ENCODE results near the gene CCDC70. TPM values are rescaled to one million over a fixed set of nuclear protein-coding genes. Genes with fewer than 3 reads are reported as not detected.

Gene CCDC70
- total and polyA plus RNA-seq, 4 donors = not detected

DNA sequence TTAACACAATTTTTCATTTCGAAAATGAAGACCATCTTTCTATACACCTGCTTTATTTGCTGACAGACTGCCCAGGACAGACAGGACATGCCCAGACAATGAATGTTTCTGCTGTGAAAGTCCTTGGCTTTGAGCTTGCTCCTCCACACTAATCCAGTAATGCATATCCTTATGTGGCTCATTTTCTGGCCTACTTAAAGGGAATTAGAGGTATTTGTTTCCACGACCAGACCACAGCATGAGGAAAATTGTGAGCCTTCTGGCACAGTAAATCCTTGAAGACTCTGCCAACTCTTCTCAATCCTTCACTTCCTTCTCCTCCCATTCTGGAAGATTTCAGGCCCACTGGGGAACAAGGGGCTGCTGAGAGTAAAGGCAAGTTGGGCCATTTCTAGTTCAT, 25.7 kb downstream of the CCDC70 start:
- H3K4me1 ChIP-seq (ENCODE audit: control insufficient read depth in 5 of 5, insufficient read depth in 5 of 5, low read length in 5 of 5) = no peaks in the 10 kb centered on the region
- no peak overlapping the region for H3K27ac ChIP-seq (ENCODE audit: low read depth in 1 of 2, low read length in 1 of 2)
- WGBS, 2 donors = 86 to 90% methylated on average over 2 of the region's 2 CpGs
- H3K36me3 ChIP-seq (ENCODE audit: control insufficient read depth in 4 of 4, insufficient read depth in 4 of 4, low read length in 4 of 4) = peaks cover 0 to 2% (median 0%) of the 10 kb centered on the region in 4 donors
- no peak overlapping the region for H3K4me3 ChIP-seq
- TF ChIP-seq, protein P1, sequence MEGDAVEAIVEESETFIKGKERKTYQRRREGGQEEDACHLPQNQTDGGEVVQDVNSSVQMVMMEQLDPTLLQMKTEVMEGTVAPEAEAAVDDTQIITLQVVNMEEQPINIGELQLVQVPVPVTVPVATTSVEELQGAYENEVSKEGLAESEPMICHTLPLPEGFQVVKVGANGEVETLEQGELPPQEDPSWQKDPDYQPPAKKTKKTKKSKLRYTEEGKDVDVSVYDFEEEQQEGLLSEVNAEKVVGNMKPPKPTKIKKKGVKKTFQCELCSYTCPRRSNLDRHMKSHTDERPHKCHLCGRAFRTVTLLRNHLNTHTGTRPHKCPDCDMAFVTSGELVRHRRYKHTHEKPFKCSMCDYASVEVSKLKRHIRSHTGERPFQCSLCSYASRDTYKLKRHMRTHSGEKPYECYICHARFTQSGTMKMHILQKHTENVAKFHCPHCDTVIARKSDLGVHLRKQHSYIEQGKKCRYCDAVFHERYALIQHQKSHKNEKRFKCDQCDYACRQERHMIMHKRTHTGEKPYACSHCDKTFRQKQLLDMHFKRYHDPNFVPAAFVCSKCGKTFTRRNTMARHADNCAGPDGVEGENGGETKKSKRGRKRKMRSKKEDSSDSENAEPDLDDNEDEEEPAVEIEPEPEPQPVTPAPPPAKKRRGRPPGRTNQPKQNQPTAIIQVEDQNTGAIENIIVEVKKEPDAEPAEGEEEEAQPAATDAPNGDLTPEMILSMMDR (IDR thresholded peaks at IDR 0.05; ENCODE audit: control extremely low read depth, extremely low read depth) = no peak
- H3K9me3 ChIP-seq (ENCODE audit: control insufficient read depth in 4 of 4, insufficient read depth in 3 of 4, low read length in 3 of 4) = peaks cover 0 to 9% (median under 1%) of the 10 kb centered on the region in 4 donors
- no peaks in the 10 kb centered on the region for H3K27me3 ChIP-seq (ENCODE audit: control insufficient read depth in 3 of 3, insufficient read depth in 3 of 3, low read length in 2 of 3)
- DNase-seq (no peak), ATAC-seq (ENCODE audit: insufficient read depth, low FRiP score) (no peak)
- H3K9ac ChIP-seq (ENCODE audit: insufficient read depth in 1 of 2, low read length in 2 of 2) = no peak overlapping the region

DNA sequence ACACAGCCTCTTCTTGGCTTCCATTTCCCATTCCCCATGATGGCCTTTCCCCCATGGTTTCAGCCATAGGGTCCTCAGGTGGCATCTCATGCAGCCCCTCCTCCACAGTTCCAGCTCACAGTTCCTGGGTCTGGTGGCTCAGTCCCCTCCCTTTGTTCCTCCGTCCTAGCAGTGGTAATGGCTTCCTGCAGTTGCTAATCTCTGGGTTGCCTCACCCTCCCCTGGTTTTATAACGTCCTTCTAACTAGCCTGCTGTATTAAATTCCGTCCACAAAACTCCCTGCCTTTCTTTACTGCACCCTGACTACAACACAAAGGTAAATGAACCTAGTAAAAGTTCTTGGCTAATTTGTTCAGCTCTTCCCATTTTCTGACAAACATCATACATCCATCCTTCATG, 30.9 kb downstream of the CCDC70 start:
- Histone ChIP-seq H3K4me1 (ENCODE audit: control insufficient read depth in 5 of 5, insufficient read depth in 5 of 5, low read length in 5 of 5) (peaks cover 0 to 4% (median 0%) of the 10 kb centered on the region in 5 donors), H3K9me3 (ENCODE audit: control insufficient read depth in 4 of 4, insufficient read depth in 3 of 4, low read length in 3 of 4) (peaks cover 0 to 2% (median 0%) of the 10 kb centered on the region in 4 donors), H3K36me3 (ENCODE audit: control insufficient read depth in 4 of 4, insufficient read depth in 4 of 4, low read length in 4 of 4) (no peaks in the 10 kb centered on the region), H3K27ac (ENCODE audit: low read depth in 1 of 2, low read length in 1 of 2) (no peak overlapping the region), H3K9ac (ENCODE audit: insufficient read depth in 1 of 2, low read length in 2 of 2) (no peak overlapping the region), H3K4me3 (no peak overlapping the region), H3K27me3 (ENCODE audit: control insufficient read depth in 3 of 3, insufficient read depth in 3 of 3, low read length in 2 of 3) (no peaks in the 10 kb centered on the region)
- ATAC-seq (ENCODE audit: insufficient read depth, low FRiP score) = no peak
- WGBS, 2 donors = 39 to 57% methylated on average over 3 of the region's 3 CpGs
- TF ChIP-seq, protein P1 (IDR thresholded peaks at IDR 0.05; ENCODE audit: control extremely low read depth, extremely low read depth) = no peak
- no peak for DNase-seq

DNA sequence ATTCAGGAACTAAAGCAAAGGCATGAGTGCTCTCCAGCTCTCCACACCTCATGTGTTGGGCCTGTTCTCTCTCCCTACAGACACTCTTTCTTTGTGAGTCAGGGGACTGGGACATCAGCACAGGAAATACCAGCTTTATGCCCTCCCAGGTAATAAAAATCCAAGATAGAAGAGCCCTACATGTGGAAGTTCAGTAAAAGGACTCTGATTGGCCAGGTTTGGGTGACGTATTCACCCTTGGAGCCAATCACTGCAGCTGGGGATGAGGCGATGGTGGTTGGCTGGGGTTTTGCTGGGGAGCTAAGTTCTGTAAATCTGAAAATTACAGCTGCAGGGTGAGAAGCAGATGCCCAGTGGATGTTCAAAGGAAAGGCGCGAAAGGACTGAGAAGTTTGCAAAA, 32.5 kb downstream of the CCDC70 start:
- Histone ChIP-seq H3K9me3 (ENCODE audit: control insufficient read depth in 4 of 4, insufficient read depth in 3 of 4, low read length in 3 of 4) (peaks cover 0 to 1% (median 0%) of the 10 kb centered on the region in 4 donors), H3K36me3 (ENCODE audit: control insufficient read depth in 4 of 4, insufficient read depth in 4 of 4, low read length in 4 of 4) (no peaks in the 10 kb centered on the region), H3K27ac (ENCODE audit: low read depth in 1 of 2, low read length in 1 of 2) (no peak overlapping the region), H3K27me3 (ENCODE audit: control insufficient read depth in 3 of 3, insufficient read depth in 3 of 3, low read length in 2 of 3) (no peaks in the 10 kb centered on the region), H3K4me3 (no peak overlapping the region), H3K9ac (ENCODE audit: insufficient read depth in 1 of 2, low read length in 2 of 2) (no peak overlapping the region), H3K4me1 (ENCODE audit: control insufficient read depth in 5 of 5, insufficient read depth in 5 of 5, low read length in 5 of 5) (peaks cover 0 to 4% (median 0%) of the 10 kb centered on the region in 5 donors)
- no peak for DNase-seq
- no peak for ATAC-seq (ENCODE audit: insufficient read depth, low FRiP score)
- TF ChIP-seq, protein P1 (IDR thresholded peaks at IDR 0.05; ENCODE audit: control extremely low read depth, extremely low read depth) = no peak
- 94 to 100% methylated on average over 4 of the region's 4 CpGs for WGBS, 2 donors
